Measurements from ENCODE around the gene SRP72. TPM values are rescaled to one million over a fixed set of nuclear protein-coding genes. Genes with fewer than 3 reads are reported as not detected.

The SRP72 gene
- total RNA-seq, 1 experiment from 2014 or later = 86.5 TPM

GRCh38 chr4:56540826-56541225 lies 73.4 kb downstream of the SRP72 start:
- DNase-seq (ENCODE audit: low read depth) = no peak

DNA sequence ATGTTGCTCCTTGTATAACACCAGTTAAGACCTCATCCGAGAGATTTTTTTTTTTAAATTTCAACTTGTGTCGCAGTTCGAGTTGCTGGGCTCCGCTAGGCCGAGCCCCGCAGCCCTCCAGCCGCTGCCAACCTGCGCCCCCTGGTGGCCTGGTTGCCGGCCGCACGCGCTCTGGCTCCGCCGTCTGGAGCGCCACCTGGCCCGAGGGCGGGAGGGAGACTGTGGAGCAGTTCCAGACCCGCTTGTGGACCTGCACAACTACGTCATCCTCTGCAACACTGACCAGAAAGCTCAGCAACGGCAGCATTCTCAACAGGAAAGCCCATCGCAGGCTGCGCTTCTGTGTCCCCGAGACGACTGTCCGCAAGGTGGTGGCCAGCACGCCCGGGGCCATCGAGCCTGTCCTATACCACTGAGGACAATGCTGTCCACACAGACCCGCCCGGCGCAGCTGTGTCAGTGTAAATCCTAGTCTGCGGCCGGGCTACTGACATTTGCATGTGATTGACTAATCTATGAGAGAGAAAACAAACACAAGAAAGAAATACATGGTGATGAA lies 77.2 kb downstream of the SRP72 start:
- DNase-seq (ENCODE audit: low read depth) = peak; percentile 88

DNA sequence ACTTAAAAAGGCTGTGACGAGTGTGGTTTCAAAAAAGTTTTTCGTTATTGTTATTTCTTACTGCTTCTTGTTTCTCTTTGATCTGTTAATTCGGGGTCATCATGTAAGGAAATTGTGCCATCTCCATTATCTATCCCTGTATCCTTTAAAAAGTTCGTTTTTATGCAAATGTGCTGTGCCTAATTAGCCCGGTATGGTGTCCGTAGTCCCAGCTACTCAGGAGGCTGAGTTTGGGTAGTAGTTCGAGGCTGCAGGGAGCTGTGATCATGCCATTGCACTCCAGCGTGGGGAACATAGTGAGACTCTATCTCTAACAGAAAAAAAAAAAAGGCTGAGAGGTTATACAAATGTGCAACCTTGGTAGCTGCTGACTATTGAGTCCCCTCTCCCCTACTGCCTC lies 83.2 kb downstream of the SRP72 start:
- DNase-seq (ENCODE audit: low read depth) = no peak

GRCh38 chr4:56551516-56551915 lies 84.1 kb downstream of the SRP72 start:
- no peak for DNase-seq (ENCODE audit: low read depth)

DNA sequence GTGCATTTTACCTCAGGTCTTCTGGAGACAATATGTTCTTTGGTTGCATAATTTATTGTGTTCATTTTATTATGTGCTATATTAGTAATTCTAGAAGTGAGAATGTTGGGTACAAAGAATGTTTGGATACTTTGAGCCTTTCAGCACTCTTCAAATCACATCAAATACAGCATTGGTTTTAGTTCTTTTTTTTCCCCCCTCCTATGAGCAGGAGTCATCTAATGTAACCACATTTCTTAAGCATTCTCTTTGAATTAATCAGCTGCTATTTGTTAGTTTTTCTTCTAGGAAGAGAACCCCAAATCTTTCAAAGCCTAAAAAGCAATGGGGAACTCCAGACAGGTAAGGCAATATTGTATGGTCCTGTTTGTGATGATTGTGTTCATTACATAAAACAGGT lies 84.9 kb downstream of the SRP72 start:
- DNase-seq (ENCODE audit: low read depth) = peak; percentile 15

Other genes with a start within 250 kb of the SRP72 start
- gene AASDH, start 80.1 kb upstream of the SRP72 start, total RNA-seq (2014; rRNA removed) = 8.8 and 9.1 TPM in 2 replicates
- 28.0 and 29.6 TPM in 2 replicates for gene PPAT, start 32.0 kb upstream of the SRP72 start, total RNA-seq (2014; rRNA removed)
- gene PAICS, start 31.4 kb upstream of the SRP72 start, total RNA-seq (2014; rRNA removed) = 128 and 131 TPM in 2 replicates
- gene ARL9, start 38.2 kb downstream of the SRP72 start, total RNA-seq (2014; rRNA removed) = not detected in 2 replicates
- gene HOPX, start 213.7 kb downstream of the SRP72 start, total RNA-seq (2014; rRNA removed) = 0.26 and 0.92 TPM in 2 replicates